ENCODE data around the gene NFATC2. TPM values are rescaled to one million over a fixed set of nuclear protein-coding genes. Genes with fewer than 3 reads are reported as not detected.

NFATC2 gene
- total and polyA plus RNA-seq, 2 of the 8 experiments (the other 6 are each of a cell fraction or from before 2014, with no cell fraction given), result 0.27 to 0.91 TPM

GRCh38 chr20:51382986-51383821, 159.3 kb downstream of the NFATC2 start:
- no peaks in the 10 kb centered on the region for H3K79me2 ChIP-seq (ENCODE audit: control insufficient read depth in 1 of 2, insufficient read depth in 2 of 2, low read length in 2 of 2)

More at GRCh38 chr20:51382986-51383821, 159.3 kb downstream of the NFATC2 start:
- H2AFZ ChIP-seq (ENCODE audit: low read length), result no peak overlapping the region
- H3K4ac ChIP-seq (replicated peaks; ENCODE audit: insufficient read length, low read depth, low read length), result no peak overlapping the region
- no peak overlapping the region for H4K8ac ChIP-seq (ENCODE audit: extremely low read depth, insufficient read depth, low read length)
- no peak overlapping the region for H2BK120ac ChIP-seq (replicated peaks; ENCODE audit: low read depth, low read length)
- peaks cover 2 to 13% (median 7%) of the 10 kb centered on the region in 4 experiments; a peak in 6 of 7 replicates for H3K4me1 ChIP-seq (replicated peaks in 1 of 4; ENCODE audit: control insufficient read depth in 3 of 4, insufficient read depth in 4 of 4, low read length in 3 of 4)
- H2AK5ac ChIP-seq (ENCODE audit: low read depth, low read length), result no peak overlapping the region
- TF ChIP-seq SIN3A (conservative IDR thresholded peaks at IDR 0.05 in 1 of 2, IDR thresholded peaks at IDR 0.05 in 1 of 2; ENCODE audit: low read depth in 1 of 2, low read length in 2 of 2), result no peak
- no peak for TF ChIP-seq MAFK (IDR thresholded peaks at IDR 0.05; ENCODE audit: low read depth, low read length)
- TF ChIP-seq POU5F1 (IDR thresholded peaks at IDR 0.05; ENCODE audit: low read depth, low read length), result no peak
- no peak for TF ChIP-seq GTF2F1 (IDR thresholded peaks at IDR 0.05; ENCODE audit: borderline replicate concordance, low read depth, low read length)
- TF ChIP-seq HDAC2 (IDR thresholded peaks at IDR 0.05; ENCODE audit: borderline replicate concordance in 1 of 2, low read depth in 2 of 2, low read length in 2 of 2), result no peak
- ChIA-PET POLR2A (ENCODE audit: partially characterized antibody) (no interaction called here), CTCF (ENCODE audit: partially characterized antibody) (interaction anchor here (0.8 to 1.8 kb wide), 4 partner anchors 67 to 401 kb away, joined by 3 to 8 read pairs (median 3); no protein-coding TSS in a partner anchor)
- no peak overlapping the region for H3K27ac ChIP-seq (ENCODE audit: low read depth, low read length)
- no peaks in the 10 kb centered on the region for H3K9me3 ChIP-seq (ENCODE audit: insufficient read depth in 2 of 2, low read depth in 1 of 2, low read length in 1 of 2)
- no peak overlapping the region for H3K56ac ChIP-seq (replicated peaks; ENCODE audit: insufficient read length, low read depth, low read length)
- no peaks in the 10 kb centered on the region for H3K23me2 ChIP-seq (ENCODE audit: low read depth, low read length)
- no peak overlapping the region for H3K4me3 ChIP-seq (ENCODE audit: extremely low read depth in 1 of 4, insufficient read depth in 2 of 4, low read depth in 3 of 4, low read length in 4 of 4)
- no peak overlapping the region for H3K14ac ChIP-seq (ENCODE audit: insufficient read length)
- H2BK12ac ChIP-seq (ENCODE audit: low read depth, low read length), result no peak overlapping the region
- DNase-seq (ENCODE audit: low read depth in 1 of 2, low spot score in 2 of 2) (no peak), FAIRE-seq (no peak)
- H3K23ac ChIP-seq (ENCODE audit: insufficient read length), result no peak overlapping the region
- no peaks in the 10 kb centered on the region for H3K36me3 ChIP-seq (ENCODE audit: control insufficient read depth in 2 of 4, insufficient read depth in 4 of 4, low read length in 3 of 4)
- no peak overlapping the region for H4K5ac ChIP-seq (ENCODE audit: insufficient read length, low read depth, low read length)
- 85% methylated on average over 22 of the region's 23 CpGs; no CpG with 5 or more reads in 1 of the 2 experiments for WGBS, 2 experiments (ENCODE audit: extremely low coverage in 1 of 2, insufficient coverage in 1 of 2, insufficient read length in 1 of 2, insufficient replicate concordance in 2 of 2, low coverage in 1 of 2, low lambda C conversion rate in 2 of 2, missing lambda C conversion rate in 1 of 2)
- H4K91ac ChIP-seq (replicated peaks; ENCODE audit: insufficient read length, low read length), result no peak overlapping the region
- no peak overlapping the region for H2BK5ac ChIP-seq (ENCODE audit: low read depth, low read length)
- H3K4me2 ChIP-seq (ENCODE audit: insufficient read depth in 1 of 2, low read depth in 2 of 2, low read length in 2 of 2), result no peak overlapping the region
- H2BK20ac ChIP-seq (ENCODE audit: low read length), result no peak overlapping the region
- H4K20me1 ChIP-seq (replicated peaks in 1 of 2; ENCODE audit: control insufficient read depth in 1 of 2, insufficient read depth in 2 of 2, low read length in 2 of 2), result no peaks in the 10 kb centered on the region
- H3K79me1 ChIP-seq (ENCODE audit: low read depth, low read length), result no peaks in the 10 kb centered on the region
- H3K9ac ChIP-seq (replicated peaks in 1 of 4; ENCODE audit: extremely low read depth in 1 of 4, low read depth in 3 of 4, low read length in 3 of 4), result no peak overlapping the region
- no peak overlapping the region for H3K18ac ChIP-seq (ENCODE audit: extremely low read depth, low read length)
- no peaks in the 10 kb centered on the region; a peak in 1 of 7 replicates for H3K27me3 ChIP-seq (replicated peaks in 1 of 4; ENCODE audit: control insufficient read depth in 3 of 4, extremely low read depth in 1 of 4, insufficient read depth in 3 of 4, low read length in 3 of 4)
- no peak overlapping the region for H2BK15ac ChIP-seq (ENCODE audit: low read length)
